Cardiac fibroblast (primary cell): ENCODE measurements around the gene CELF2.
"Not testable (repeated sequence)": the region's sequence is repeated elsewhere in the genome, so short reads cannot be mapped to it uniquely, and the experiment has no call there.

Source experiments
- DNase-seq, 2 donors: peaks; one replicate each; pipeline versions ENCODE4 v3.0.0 to v3.0.0-alpha.2; 2010; ENCODE audit warnings: low read depth in 2 of 2
- H3K4me3 ChIP-seq, 2 donors: replicated peaks in 1 of 2; 1 replicate in 1 of 2; 2 replicates in 1 of 2; pipeline ENCODE4 v1.5.1; 2011; ENCODE audit warnings: low read depth in 2 of 2, low read length in 2 of 2, mild to moderate bottlenecking in 2 of 2, moderate library complexity in 1 of 2
- CTCF ChIP-seq: IDR thresholded peaks from one replicate; pipeline ENCODE4 v1.5.1; 2011; ENCODE audit warnings: low read depth, mild to moderate bottlenecking, low read length, inconsistent platforms

CELF2 gene

GRCh38 chr10:11339013-11339412 is 321.3 kb downstream of the CELF2 start:
- TF ChIP-seq CTCF = no peak
- DNase-seq = no peak
- H3K4me3 ChIP-seq = no peak overlapping the region

GRCh38 chr10:11339660-11340059 is 322.0 kb downstream of the CELF2 start:
- no peak for DNase-seq
- H3K4me3 ChIP-seq = no peak overlapping the region
- no peak for TF ChIP-seq CTCF

- H3K4me3 ChIP-seq = no peak overlapping the region
- no peak for TF ChIP-seq CTCF
- DNase-seq = no peak
Observed at GRCh38 chr10:11341283-11341960, 323.8 kb downstream of the CELF2 start.

DNA sequence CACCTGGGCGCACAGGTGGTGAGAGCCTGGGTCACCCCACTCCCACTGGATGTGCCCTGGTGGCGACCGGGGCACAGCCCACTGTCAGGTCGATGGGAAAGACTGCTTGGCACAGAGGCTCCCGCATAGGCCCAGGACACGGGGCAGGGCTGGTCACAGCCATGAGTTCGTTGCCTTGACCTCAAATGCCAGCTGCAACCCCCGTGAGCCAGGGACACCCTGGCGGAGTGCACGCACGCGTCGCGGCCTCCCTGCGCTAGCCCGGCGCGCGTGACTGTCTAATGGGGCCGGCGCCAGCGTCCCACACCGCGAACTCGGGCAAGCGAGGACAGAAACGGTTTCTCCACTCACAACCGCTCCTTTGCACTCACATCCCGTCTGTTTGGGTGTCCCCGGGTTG is 326.4 kb downstream of the CELF2 start:
- no peak for TF ChIP-seq CTCF
- DNase-seq = no peak
- no peak overlapping the region for H3K4me3 ChIP-seq

DNA sequence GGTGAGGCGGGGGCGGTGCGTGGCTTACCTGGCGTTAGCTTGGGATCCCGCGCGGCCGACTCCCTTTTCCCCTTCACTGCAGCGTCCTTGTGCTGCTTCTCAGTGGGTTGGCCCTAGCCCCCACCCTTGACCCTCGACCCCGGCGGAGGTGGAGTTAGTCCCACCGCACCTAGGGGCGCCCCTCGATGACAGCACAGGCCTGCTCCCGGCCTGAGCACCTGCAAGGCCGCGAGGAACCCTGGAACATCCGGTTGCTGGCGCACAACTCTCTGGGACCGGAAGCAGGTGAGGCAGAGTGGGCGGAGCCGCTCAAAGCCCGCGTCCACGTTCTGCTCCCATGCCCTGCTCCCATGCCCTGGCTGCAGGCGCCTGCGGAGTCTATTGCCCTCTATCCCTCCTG is 326.9 kb downstream of the CELF2 start:
- no peak overlapping the region for H3K4me3 ChIP-seq
- TF ChIP-seq CTCF = no peak
- no peak for DNase-seq

GRCh38 chr10:11345224-11346054 is 327.8 kb downstream of the CELF2 start:
- no peak for TF ChIP-seq CTCF
- DNase-seq = peak; percentile 17 to 29

DNA sequence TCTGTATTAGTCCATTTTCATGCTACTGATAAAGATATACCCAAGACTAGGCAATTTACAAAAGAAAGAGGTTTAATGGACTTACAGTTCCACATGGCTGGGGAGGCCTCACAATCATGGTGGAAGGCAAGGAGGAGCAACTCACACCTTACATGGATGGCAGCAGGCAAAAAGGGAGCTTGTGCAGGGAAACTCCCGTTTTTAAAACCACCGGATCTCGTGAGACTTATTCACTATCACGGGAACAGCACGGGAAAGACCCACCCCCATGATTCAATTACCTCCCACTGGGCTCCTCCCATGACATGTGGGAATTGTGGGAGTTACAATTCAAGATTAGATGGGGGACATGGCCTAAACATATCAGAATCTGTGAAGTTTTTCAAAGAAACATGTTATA is 329.9 kb downstream of the CELF2 start:
- H3K4me3 ChIP-seq, DNase-seq: not testable (repeated sequence)

More at GRCh38 chr10:11345224-11346054, 327.8 kb downstream of the CELF2 start:
- no peak overlapping the region for H3K4me3 ChIP-seq
